Mesodermal cell (in vitro differentiated cells): ENCODE results near the gene ITPKB.

Source experiments
- H3K27ac ChIP-seq: 2 replicates; pipeline ENCODE4 v1.7.0; 2013; ENCODE audit warnings: mild to moderate bottlenecking, low read depth, low read length, moderate library complexity; ENCODE audit not compliant: severe bottlenecking
- H3K36me3 ChIP-seq: 2 replicates; pipeline ENCODE4 v1.7.1; 2013; ENCODE audit warnings: mild to moderate bottlenecking, low read length, moderate library complexity; ENCODE audit not compliant: control insufficient read depth, insufficient read depth
- H3K4me1 ChIP-seq: one replicate; pipeline ENCODE4 v1.7.1; 2013; ENCODE audit warnings: mild to moderate bottlenecking, low read length; ENCODE audit not compliant: insufficient read depth, control insufficient read depth, poor library complexity, severe bottlenecking
- H3K4me3 ChIP-seq: 2 replicates; pipeline ENCODE4 v1.7.0; 2013; ENCODE audit warnings: low read length, control low read depth, mild to moderate bottlenecking; ENCODE audit not compliant: insufficient read depth, poor library complexity, severe bottlenecking; ENCODE audit errors: extremely low read depth
- H3K9me3 ChIP-seq: 2 replicates; pipeline ENCODE4 v1.7.1; 2013; ENCODE audit warnings: mild to moderate bottlenecking, low read length, moderate library complexity; ENCODE audit not compliant: control insufficient read depth
- WGBS, 2 experiments: methylation state at CpG; one replicate each; pipeline ENCODE4 v1.1.5; 2013; ENCODE audit warnings: missing lambda C conversion rate in 2 of 2; ENCODE audit not compliant: insufficient coverage in 2 of 2; 5-methylcytosine and 5-hydroxymethylcytosine counted together

Gene ITPKB

GRCh38 chr1:226702318-226702956, 36.6 kb downstream of the ITPKB start:
- 85 to 95% methylated on average over 10 of the region's 12 CpGs for WGBS, 2 experiments
- H3K36me3 ChIP-seq, result peaks cover 16% of the 10 kb centered on the region
- H3K27ac ChIP-seq, result peak overlapping the region; percentile 89
- peak overlapping the region; percentile 38 for H3K4me3 ChIP-seq
- H3K4me1 ChIP-seq, result peaks cover 13% of the 10 kb centered on the region
- H3K9me3 ChIP-seq, result no peaks in the 10 kb centered on the region

GRCh38 chr1:226700861-226701260, 38.2 kb downstream of the ITPKB start:
- Histone ChIP-seq H3K36me3 (peaks cover 12% of the 10 kb centered on the region), H3K4me3 (no peak overlapping the region), H3K4me1 (peaks cover 13% of the 10 kb centered on the region), H3K27ac (no peak overlapping the region), H3K9me3 (no peaks in the 10 kb centered on the region)
- WGBS, 2 experiments, result 92 to 97% methylated on average over 3 to 5 of the region's 5 CpGs

DNA sequence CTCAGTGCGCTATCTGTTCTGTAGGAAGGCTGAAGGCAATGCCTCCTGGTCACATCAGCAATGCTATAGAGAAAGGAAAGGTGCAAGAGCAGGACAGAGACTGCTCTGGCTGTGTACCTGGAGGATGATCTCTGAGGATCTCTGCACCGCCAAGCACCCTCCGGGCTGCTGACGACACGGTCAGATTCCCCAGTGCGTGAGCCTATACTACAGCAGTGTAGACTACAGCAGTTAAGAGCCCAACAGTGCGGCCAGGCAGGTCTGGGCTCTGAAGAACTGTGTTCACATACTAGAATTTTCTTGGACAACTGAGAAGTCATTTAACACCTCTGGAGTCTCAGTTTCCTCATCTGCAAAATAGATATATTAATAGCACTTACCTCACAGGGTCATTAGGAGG, 39.9 kb downstream of the ITPKB start:
- no peaks in the 10 kb centered on the region for H3K9me3 ChIP-seq
- no peak overlapping the region for H3K27ac ChIP-seq
- no peak overlapping the region for H3K4me3 ChIP-seq
- WGBS, 2 experiments, result 100% methylated on average over 2 to 7 of the region's 7 CpGs
- peaks cover 13% of the 10 kb centered on the region for H3K4me1 ChIP-seq
- H3K36me3 ChIP-seq, result peaks cover 12% of the 10 kb centered on the region

- no peaks in the 10 kb centered on the region for H3K9me3 ChIP-seq
- no peak overlapping the region for H3K27ac ChIP-seq
- no peak overlapping the region for H3K4me3 ChIP-seq
- H3K36me3 ChIP-seq, result peaks cover 12% of the 10 kb centered on the region
- peaks cover 13% of the 10 kb centered on the region for H3K4me1 ChIP-seq
Measured at GRCh38 chr1:226698659-226699058, 40.4 kb downstream of the ITPKB start.

- WGBS, 2 experiments, result 61 to 93% methylated on average over 2 to 4 of the region's 5 CpGs
- Histone ChIP-seq H3K4me1 (peaks cover 13% of the 10 kb centered on the region), H3K4me3 (no peak overlapping the region), H3K27ac (no peak overlapping the region), H3K36me3 (peaks cover 12% of the 10 kb centered on the region), H3K9me3 (no peaks in the 10 kb centered on the region)
Measured at GRCh38 chr1:226697929-226698544, 41.0 kb downstream of the ITPKB start.

DNA sequence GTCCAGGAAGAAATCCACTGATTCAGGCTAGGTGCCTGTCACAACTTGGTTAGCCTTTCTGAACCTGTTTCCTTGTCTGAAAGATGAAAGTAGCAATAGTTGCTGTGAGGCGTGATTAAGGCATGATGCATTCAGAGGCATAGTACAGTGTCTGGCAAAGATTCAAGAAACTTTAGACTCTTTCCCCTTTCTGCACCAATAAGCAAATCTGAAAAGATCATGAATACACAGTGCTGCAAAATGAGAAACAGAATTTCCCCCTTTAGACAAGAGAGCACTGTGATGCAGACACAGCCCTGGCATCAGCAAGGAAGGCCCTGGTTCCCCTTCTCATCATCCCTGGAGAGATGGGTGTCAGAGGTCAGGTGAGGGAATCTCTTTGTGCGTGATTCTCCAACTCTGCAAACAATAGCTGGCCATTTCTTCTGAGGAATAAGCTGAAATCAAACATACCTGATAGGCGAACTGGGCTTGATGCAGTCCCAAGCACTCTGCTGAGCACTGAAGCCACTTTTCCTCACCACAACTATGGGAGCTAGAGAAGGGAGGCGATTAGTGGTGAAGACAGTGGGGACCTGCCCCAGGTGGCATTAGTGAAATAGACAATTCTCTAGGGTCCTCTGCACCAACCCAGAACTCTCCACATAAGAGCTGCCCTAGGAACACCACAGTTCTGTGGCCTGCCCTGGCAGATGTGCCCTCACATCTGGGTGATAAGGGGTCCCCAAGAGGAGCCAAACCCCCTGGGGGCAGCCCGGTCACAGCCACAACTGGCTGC, 41.7 kb downstream of the ITPKB start:
- H3K9me3 ChIP-seq, result no peaks in the 10 kb centered on the region
- H3K4me1 ChIP-seq, result peaks cover 7% of the 10 kb centered on the region
- 90 to 96% methylated on average over 2 to 3 of the region's 5 CpGs for WGBS, 2 experiments
- H3K4me3 ChIP-seq, result no peak overlapping the region
- H3K27ac ChIP-seq, result no peak overlapping the region
- H3K36me3 ChIP-seq, result peaks cover 12% of the 10 kb centered on the region

GRCh38 chr1:226696547-226696946, 42.5 kb downstream of the ITPKB start:
- peaks cover 1% of the 10 kb centered on the region for H3K4me1 ChIP-seq
- H3K4me3 ChIP-seq, result no peak overlapping the region
- no peak overlapping the region for H3K27ac ChIP-seq
- H3K36me3 ChIP-seq, result peaks cover 12% of the 10 kb centered on the region
- no peaks in the 10 kb centered on the region for H3K9me3 ChIP-seq
- 96 to 98% methylated on average over 7 of the region's 7 CpGs for WGBS, 2 experiments

- no peaks in the 10 kb centered on the region for H3K4me1 ChIP-seq
- H3K27ac ChIP-seq, result no peak overlapping the region
- H3K9me3 ChIP-seq, result no peaks in the 10 kb centered on the region
- H3K4me3 ChIP-seq, result no peak overlapping the region
- 97 to 100% methylated on average over 2 to 4 of the region's 7 CpGs for WGBS, 2 experiments
- H3K36me3 ChIP-seq, result peaks cover 12% of the 10 kb centered on the region
Measured at GRCh38 chr1:226695335-226695900, 43.7 kb downstream of the ITPKB start.

DNA sequence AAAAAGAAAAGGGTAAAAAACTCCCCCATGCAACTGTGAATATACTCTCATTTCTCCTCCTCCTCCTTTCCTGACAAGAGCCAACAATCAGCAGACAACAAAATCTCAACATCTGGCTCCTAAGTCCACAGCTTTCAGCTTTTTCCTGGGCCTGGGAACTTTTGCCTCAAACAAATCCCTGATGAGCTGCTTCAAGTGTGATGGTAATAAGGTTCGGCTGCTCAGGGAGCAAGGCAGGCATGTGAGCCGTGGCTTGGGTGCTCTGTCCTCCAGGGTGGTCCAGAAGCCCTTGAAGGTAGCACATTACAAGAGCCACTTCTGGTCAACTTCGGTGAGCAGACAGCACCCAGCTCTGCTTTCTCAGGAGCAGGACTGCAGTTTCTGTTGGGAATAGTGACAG, 46.3 kb downstream of the ITPKB start:
- no peaks in the 10 kb centered on the region for H3K36me3 ChIP-seq
- H3K27ac ChIP-seq, result no peak overlapping the region
- H3K4me1 ChIP-seq, result peaks cover 3% of the 10 kb centered on the region
- no peaks in the 10 kb centered on the region for H3K9me3 ChIP-seq
- no peak overlapping the region for H3K4me3 ChIP-seq
- 94 to 96% methylated on average over 3 of the region's 3 CpGs for WGBS, 2 experiments

DNA sequence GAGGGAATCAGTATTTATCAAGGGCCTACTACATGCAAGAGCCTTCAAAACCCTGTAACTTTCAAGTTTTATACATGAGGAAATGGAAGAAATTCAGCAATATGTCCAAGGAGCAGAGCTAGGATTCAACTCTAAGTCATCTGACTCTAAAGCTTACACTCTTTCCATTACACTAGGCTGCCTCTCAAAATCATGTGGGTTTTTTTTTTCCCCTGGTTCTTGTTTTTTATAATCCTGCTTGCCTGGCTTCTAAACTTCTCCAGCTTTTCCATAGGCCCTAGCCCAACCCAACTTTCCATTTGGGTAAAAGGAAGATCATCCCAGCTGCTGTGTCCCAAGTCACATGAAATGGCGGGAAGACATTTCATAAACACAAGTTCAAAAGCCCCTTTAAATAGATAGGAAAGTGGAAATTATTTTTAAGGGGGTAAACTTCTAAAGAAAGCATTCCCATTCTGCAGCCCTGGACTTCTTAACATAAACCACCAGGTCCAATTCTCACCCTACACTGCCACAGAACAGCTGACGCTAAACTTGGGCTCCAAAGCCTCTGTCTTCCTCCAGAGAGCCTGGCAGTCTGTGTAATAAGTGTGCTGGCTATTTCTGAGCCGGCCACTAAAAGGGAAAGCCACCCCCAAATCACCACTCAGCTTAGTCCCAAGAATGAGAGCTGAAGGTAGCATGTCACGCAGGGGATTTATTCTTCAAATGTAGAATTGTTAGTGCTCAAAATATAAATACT, 46.9 kb downstream of the ITPKB start:
- no peak overlapping the region for H3K4me3 ChIP-seq
- H3K9me3 ChIP-seq, result no peaks in the 10 kb centered on the region
- H3K27ac ChIP-seq, result no peak overlapping the region
- no peaks in the 10 kb centered on the region for H3K36me3 ChIP-seq
- peaks cover 3% of the 10 kb centered on the region for H3K4me1 ChIP-seq
- no CpG with 5 or more reads among the region's 4 CpGs for WGBS, 2 experiments
